ENCODE results near the gene CCDC85C.

Gene CCDC85C

DNA sequence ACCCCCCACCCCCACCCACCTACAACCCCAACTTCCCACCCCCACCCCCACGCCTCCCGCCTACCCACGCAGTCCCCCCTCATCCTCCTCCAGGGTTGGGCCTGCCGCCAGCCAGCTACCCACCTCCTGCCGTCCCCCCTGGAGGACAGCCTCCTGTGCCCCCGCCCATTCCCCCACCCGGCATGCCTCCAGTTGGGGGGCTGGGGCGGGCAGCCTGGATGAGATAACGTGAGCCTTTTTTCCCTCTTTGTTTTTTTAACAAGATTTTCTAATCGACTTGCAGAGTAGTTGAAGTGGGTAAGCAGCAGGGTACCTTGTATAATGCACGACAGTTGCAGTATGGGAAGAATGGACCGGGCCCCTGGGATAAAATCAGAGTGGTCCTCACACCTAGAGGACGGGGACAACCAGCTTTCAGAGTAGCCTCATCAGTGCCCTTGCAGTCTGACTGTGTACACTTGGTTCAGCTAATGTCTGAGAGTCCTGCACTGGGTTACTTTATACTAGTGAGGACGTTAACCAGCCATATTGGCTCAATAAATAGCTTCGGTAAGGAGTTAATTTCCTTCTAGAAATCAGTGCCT lies 93.4 kb downstream of the CCDC85C start:
- no peak for DNase-seq (ENCODE audit: low read depth)

DNA sequence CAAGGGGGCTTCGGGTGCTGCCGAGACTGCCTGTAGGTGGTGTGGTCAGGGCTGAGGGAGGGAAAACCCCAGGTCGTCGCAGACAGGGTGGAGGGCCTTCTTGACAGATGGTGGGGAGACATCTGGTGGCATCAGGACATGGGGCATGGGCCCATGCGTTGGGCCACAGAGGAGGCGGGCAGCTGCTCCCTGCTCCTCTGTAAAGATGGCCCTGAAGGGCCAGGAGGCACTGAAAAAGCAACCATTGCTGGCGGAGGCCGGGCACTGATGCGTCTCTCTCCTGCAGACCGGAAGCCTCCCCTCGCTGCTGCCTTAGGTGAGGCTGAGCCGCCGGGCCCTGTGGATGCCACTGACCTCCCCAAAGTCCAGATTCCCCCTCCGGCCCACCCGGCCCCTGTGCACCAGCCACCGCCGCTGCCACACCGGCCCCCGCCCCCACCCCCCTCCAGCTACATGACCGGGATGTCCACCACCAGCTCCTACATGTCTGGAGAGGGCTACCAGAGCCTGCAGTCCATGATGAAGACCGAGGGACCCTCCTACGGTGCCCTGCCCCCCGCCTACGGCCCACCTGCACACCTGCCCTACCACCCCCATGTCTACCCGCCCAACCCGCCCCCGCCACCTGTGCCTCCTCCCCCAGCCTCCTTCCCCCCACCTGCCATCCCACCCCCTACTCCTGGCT lies 94.0 kb downstream of the CCDC85C start:
- DNase-seq (ENCODE audit: low read depth) = no peak

DNA sequence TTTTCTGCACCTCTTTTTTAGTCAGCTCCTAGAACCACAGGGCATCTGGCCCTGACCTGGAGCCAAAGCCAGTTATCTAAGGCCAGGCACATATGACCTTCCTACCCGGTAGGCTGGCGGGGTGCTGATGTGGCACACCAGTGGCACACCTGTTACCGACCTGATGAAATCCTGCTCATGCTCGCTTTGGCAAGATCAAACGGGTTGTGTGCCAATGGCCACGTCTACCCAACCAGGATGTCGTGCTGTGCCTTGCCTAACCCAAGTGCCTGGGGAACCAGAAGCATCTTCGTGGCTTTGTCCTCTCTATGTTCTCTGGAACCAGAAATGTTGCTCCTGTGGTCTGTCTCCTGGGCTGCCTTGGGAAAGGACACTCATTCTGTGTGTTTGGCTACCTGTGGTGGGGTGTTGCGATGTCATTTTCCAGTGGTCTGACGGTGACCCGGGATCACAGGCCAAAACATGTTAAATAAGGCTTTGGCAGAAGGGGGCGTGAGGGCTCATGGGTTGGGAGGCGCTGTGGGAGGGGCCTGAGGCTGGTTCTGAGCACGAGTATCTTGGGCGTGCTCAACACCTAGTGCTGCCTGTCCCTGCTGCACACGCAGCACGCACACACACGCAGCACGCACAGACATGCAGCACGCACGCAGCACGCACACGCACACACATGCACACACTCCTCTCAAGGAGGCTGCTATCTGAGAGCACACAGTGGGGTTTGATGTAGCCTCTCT lies 94.9 kb downstream of the CCDC85C start:
- DNase-seq (ENCODE audit: low read depth) = no peak

DNA sequence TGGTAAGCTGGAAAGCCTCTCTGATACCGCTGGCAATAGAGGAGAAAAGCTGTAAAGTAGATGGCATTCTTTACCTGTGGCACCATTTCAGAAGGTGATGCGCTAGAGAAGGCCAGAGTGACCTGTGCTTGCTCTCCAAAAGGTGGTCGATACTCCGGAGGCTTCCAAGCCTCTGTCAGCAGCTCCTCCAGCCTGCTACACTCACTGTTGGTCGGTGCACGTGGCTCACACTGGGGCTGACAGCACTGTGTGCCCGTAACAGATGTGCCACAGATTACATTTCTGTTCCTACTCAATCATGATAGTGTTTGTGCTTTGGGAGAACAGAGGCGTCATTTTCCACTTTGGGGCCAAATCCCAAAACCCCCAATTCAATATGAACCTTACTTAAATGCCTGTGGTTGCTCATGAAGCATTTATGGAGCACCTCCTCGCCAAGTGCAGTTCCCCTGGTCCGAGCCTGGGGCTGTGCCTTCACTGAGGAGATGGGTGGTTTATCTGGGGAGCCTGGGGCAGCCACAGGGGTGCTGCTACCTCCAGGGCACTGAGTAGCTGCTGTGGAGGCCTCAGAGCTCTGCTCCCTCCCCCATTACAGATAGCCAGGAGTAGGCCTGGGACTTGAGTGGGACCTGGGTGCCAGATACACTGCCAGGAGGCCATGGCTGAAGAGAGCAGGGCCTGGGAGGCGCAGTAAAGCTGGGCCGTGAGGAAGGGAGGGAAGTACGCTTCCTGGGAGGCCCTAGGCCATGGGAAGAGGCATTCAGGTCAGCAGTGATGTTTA lies 96.0 kb downstream of the CCDC85C start:
- DNase-seq (ENCODE audit: low read depth) = no peak

DNA sequence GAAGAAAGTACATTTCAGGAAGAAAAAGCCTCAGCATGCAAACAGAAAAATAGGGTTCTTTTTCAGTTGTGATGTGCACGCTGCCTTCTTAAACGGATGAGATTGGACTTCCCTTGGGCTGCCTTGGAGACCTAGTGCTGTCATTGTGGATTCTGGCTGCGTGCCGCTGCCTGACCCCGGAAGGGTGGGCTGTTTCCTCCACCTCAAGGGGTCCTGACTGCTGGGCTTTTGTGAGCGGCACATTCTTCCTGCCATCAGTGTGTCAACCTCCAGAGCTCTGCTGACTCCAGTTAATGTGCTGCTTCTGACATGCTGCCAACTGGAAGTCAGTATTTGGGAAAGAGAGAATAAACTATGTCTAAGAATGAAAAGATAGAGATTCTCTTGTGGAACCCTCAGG lies 97.7 kb downstream of the CCDC85C start:
- DNase-seq (ENCODE audit: low read depth) = no peak

DNA sequence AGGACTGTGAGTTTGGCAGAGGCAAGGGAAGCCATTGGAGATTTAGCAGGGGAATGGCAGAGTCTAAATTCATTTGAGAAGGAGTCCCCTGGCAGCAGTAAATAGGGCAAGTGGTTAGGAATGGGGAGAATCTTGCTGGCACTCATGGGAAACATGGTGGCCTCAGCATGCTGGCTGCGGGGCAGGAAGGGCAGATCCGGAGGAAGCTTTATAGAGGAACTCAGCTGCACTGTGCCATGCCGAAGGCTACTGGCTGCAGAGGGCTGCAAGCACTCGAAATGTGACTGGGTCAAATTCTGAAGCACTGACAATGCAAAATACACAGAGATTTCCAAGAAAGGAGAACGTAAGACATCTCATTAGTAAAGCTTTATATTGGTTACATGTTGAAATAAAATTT lies 98.9 kb downstream of the CCDC85C start:
- no peak for DNase-seq (ENCODE audit: low read depth)

DNA sequence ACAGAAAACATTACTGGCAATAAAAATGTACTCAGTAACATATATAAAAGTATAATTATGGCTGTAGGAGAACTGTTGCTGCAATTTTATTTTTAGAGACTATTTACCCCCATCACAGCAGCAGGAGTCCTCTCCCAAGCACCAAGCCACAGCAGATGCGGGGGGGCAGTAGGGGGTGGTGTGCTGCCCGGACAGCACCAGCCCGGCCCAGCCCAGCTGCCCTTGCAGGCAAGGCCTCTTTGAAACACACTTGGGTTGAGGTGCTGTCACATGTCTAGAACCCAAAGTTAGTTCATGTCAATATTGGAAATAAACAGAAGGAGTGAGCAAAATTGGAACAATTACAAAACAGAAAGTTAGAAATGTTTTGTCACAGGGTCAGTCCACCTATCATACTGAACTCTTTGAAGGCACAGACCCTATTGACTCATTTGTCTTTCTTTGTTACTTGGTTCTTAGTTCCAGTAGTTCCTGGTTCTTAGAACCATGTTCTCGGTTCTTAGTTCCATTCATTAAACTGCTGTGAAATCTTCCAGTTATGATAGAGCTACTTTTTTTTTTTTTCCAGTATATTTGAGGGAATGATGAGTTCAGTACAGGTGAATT lies 100.1 kb downstream of the CCDC85C start:
- DNase-seq (ENCODE audit: low read depth) = no peak

DNA sequence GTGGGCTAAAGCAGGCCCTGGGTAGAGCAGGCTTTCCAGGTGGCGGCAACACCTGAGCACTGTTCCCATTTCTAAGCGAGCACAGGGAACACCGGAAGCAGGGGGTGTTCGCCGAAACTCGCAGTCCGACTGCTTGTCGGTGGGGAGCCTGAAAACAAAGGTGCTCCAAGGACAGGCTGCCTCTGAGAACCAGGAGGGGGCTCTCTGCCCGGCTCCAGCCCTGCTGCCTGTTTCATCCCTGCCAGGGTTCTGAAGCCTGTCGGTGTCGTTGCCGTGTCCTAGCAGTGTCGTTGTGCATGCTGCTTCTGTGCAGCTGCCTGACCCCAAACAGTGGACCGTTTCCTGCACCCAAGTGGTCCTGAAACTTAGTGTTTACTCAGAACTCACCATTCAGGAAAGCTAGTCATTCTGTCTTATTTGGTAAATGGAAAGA lies 101.0 kb downstream of the CCDC85C start:
- no peak for DNase-seq (ENCODE audit: low read depth)

DNA sequence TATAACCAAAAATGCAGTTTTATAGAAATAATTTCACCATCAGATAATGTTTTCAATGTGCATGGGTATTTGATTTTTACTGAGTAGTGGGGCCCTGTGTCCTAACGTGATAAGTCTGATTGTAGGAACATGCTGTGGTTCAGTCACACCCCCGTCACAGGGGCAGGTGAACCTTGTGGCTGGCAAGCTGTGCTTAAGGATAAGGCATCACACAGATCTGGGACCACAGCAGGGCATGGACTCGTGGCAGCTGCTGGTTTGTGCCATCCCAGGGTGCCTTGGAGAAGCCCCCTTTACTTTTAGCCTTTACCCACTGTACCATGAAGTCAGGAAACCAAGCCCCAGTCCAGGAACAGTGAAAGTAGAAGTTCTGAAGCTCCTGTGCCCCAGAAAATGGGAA lies 106.1 kb downstream of the CCDC85C start:
- no peak for DNase-seq (ENCODE audit: low read depth)

DNA sequence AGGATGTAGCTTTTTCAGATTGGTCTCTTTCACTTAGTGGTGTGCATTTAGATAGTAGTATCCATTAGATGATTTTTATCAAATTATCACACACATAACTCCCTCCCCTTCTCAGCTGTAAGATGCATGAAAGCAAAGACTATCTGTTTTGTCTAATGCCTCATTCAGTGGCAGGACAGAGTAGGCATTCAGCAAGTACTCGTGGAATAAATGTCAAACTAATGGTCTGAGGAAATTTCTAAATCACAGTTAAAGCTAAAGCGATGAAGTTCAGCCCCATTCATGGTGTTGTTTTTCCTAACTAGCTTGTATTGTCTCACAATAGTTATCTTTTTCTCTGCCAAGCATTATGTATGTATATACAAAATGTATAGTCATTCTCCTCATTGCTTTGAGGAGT lies 106.7 kb downstream of the CCDC85C start:
- DNase-seq (ENCODE audit: low read depth) = no peak

DNA sequence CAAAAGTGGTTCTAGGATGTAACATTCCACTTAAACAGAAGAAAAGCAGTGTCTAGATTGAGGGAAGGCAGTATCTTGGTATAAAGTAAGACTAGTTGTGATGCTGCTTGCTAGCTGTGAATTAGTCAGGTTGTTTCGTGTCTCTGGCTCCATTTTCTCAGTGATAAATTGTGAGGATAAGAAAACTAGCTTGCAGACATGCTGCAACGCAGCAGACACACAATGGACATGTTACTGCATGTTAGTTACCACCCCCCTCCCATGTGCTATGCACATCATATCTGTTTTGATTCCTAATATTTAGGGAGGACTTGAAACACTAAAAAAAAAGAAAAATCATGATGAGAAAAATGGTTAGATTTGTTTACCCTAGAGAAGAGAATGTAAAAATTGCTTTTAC lies 119.9 kb downstream of the CCDC85C start:
- no peak for DNase-seq (ENCODE audit: low read depth)

DNA sequence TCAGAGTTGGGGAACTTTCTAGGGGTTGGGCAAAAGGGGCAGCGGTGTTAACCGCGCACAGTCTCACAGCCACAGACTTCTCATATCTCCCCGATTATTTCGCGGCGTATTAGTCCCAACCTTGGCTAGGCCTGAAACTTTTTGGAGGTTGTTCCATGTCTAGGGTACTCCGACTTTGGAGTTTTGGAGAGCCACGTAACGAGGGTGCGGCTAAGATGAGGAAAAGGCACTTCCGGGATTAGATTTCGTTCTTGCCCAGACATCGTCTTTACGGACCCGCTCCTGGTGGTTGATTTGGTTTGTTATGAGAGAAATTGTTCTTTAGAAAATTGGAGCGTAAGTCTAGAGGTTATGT lies 122.3 kb downstream of the CCDC85C start:
- peak; percentile 63 for DNase-seq (ENCODE audit: low read depth)

DNA sequence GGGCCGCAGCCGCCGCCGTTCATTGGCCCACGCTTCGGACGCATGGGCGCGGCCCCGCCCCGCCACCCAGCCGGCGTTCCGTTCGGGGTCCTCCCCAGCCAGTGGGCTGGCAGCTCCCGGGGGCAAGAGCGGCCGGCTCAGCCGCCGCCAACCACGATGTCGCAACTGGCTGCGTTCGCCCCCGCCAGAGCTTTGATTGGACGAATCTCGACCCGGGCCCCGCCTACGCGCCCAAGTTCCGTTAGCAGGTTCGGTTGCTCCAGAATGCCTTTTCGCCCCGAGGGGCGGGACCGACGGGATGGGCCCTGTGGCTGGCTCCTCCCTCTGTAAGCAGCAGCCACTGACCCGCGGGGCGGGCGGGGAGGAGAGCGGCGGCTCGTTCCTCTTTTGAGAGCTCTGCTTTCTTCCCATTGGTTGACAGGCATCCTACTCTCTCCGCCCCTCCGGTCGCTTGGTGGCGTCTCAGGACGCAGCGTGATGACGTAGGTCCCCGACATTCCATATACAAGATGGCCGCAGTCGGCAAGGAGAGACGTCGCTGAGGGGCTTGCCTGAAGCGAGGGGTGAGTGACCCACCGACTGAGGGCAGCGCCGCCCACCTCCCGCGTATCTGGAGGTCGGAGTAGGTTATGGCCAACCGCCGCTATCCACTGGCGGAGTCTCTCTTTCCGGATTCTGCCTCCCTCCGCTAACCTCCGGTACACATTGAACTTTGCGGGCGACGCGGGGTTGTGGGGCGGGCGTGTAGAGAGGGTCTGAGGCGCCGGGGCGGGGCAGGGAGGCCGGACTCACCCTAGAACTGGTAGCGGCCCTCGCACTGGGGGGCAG lies 122.9 kb downstream of the CCDC85C start, which contains the start of gene CCNK:
TSS of gene CCNK (plus strand) at position 493 of the 828 bp plus-strand sequence. CDS start 11,269 bp downstream, outside the sequence.
- peak; percentile 100 for DNase-seq (ENCODE audit: low read depth)

DNA sequence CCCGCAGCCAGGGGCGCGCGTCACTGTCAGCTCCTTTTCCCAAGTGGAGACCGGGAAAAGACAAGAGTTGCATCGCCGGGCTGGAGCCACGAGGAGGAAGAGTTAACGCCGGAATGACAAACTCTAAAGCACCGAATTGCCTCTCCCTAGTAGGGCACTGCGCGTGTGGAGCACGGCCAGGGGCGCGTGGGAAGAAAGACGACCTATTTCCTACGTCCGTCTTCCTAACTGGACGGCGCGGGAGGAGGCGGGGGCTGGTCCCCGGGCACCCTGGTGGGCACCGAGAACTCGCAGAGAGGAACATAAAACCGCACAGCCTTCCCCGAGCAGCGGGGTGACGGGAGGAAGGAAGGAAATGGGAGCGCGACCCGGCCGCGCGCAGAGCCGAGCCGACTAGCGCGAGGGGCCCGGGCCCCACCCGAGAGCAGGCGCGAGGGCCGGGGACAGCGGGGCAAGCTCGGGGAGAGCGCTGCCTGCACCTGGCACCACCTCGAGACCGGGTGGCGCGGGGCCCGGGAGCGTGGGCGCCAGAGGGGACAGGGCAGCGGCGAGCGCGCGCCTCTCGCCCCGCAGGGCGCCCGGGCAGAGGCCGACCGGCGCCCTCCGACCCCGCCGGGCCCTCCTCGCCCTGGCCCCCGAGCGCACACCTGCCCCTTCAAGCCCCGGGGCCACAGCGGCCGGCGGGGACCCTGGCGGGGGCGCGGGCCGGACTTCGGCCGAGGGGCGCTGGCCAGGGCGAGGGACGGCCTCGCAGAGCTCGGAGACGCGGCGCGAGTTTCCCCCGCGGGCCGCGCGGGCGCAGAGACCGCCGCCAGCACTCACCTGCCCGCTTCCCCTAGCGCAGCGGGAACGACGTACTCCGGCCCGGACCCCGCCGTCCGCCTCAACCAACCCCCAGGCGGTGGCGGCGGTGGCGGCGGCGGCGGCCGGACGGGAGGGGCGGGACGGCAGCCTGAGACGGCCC lies 123.8 kb downstream of the CCDC85C start, which contains the start of gene SETD3:
TSS of gene SETD3 (minus strand) at position 954 of the 964 bp plus-strand sequence. CDS start 15,054 bp downstream, outside the sequence.
- peak; percentile 75 for DNase-seq (ENCODE audit: low read depth)

DNA sequence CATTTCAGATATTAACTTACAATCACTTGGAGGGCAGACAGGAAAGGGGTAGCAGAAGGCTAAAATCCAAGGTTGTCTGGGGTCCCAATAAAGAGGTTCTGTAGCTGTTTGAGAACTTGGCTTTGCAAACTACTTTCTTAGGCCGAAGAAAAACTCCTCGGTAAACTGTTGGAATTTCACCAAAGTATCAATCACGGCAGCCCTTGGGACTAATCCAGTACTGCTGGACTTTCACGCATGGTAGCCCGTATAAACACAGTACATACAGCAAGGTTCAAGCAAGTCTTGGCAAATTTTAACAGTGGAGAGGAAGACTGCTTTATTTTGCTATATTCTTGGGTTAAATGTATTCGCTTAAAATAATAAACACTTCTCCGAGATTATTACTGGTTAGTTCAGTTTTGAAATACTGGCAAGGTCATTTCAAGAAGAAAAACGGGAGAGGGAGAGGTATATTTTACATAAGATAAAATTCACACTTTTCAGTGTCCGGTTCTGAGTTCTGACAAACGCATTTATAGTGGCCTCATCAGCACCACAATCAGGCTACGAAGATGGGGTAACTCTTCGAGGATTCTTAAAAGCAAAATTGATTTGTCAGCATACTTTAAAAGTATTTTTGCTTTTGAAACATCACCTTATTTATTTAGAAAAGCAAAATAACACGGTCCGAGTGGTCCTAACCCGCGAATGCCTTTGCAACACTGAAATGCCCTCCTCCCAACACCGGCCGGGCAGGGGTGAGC lies 124.7 kb downstream of the CCDC85C start:
- peak; percentile 11 for DNase-seq (ENCODE audit: low read depth)

DNA sequence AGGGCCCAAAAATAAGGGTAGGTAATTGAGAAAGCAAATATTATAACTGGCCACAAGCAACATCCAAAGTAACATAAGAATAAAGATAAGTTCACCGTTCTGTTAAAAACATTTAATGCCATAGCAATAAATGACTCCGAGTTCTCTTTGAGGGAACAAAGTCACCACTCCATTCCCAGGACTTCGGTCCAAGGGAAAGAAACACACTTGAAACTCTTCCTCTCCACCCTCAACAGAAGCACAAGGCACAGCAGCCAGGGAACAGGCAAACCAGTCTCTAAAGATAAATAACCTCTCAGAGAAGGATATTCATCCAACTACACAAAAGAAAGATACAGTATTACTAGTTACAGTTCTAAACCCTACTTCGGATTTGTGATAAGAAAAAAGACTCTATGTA lies 125.9 kb downstream of the CCDC85C start:
- DNase-seq (ENCODE audit: low read depth) = no peak

DNA sequence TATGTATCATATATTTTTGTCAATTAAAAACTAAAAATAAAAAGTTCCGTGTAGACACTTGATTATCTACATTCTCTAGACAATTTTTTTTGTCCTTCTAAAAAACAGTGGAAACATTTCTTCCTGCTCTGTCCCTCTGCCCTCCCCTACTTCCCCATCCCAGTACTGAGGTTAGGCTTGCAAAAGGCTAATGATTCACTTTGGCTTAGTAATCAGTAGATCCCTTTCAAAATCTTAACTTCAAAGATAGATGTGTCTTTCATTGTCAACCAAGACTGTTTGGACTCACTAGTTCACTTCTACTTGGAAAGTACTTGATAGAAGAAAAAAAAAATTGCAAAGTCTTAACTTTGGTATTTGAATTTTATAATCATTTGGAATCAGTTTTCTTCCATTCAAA lies 127.1 kb downstream of the CCDC85C start:
- DNase-seq (ENCODE audit: low read depth) = peak; percentile 64

DNA sequence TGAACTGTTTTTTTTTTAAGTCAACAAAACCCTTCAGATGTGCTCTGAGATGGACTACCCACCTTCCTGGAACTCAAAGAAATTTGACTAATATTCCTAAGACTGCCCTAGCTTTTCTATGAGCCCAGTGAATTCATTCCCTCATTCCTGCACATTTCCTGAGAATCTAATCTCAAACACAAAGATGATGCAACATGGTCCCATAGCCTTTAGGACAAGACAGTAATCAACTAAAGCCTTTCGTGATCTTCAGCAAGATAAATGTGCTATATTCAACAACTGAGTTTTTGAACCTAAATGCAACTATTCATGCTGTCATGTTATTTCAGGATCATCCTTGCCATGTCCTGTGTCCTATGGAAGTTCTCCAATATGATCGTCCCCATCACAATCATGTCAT lies 128.3 kb downstream of the CCDC85C start:
- no peak for DNase-seq (ENCODE audit: low read depth)

DNA sequence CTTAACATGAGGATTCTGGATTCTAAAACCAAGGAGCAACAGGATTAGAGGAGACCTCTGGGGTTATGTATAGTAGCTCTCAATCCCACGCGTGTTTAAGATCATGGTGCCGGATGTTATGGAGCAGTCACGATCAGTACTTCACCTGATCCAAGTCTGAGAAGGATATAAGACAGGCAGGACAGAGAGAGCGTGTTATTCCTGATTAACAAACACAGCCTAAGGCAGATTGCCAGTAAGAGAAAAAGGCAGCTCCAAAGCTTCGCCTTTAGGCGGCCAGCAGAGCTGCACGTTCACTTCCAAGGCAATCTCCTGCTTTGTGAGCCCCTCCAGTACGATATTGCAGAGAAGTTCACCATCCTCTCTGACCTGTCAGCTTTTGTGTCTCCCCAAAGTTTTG lies 128.8 kb downstream of the CCDC85C start:
- DNase-seq (ENCODE audit: low read depth) = no peak

Data from ELR (cell line).